Retinal pigment epithelial cell (primary cell): Measurements from ENCODE around the gene FRMD3.

Experiments used
- DNase-seq: peaks from one replicate; pipeline ENCODE4 v3.0.0-alpha.2; 2010; ENCODE audit warnings: low read depth
- H3K4me3 ChIP-seq: 2 replicates; pipeline ENCODE4 v1.5.1; 2011; ENCODE audit warnings: mild to moderate bottlenecking, low read length, control low read depth, moderate library complexity
- CTCF ChIP-seq: conservative IDR thresholded peaks from 2 replicates; pipeline ENCODE4 v1.5.1; 2011; ENCODE audit warnings: low read depth, low read length, control low read depth, inconsistent platforms

Gene FRMD3

GRCh38 chr9:83511051-83511450, 27.1 kb downstream of the FRMD3 start:
- no peak for TF ChIP-seq CTCF
- no peak for DNase-seq
- H3K4me3 ChIP-seq, result no peak overlapping the region

GRCh38 chr9:83509402-83509801, 28.8 kb downstream of the FRMD3 start:
- peak; percentile 45 for DNase-seq
- no peak overlapping the region for H3K4me3 ChIP-seq
- no peak for TF ChIP-seq CTCF

GRCh38 chr9:83508067-83508466, 30.1 kb downstream of the FRMD3 start:
- no peak overlapping the region for H3K4me3 ChIP-seq
- DNase-seq, result no peak
- TF ChIP-seq CTCF, result no peak

- no peak for DNase-seq
- TF ChIP-seq CTCF, result no peak
Measured at GRCh38 chr9:83505282-83505681, 32.9 kb downstream of the FRMD3 start.

GRCh38 chr9:83503866-83504265, 34.3 kb downstream of the FRMD3 start:
- no peak for TF ChIP-seq CTCF
- H3K4me3 ChIP-seq, result no peak overlapping the region
- DNase-seq, result no peak

More at GRCh38 chr9:83505282-83505681, 32.9 kb downstream of the FRMD3 start:
- H3K4me3 ChIP-seq, result no peak overlapping the region

- no peak for TF ChIP-seq CTCF
- no peak for DNase-seq
- no peak overlapping the region for H3K4me3 ChIP-seq
Measured at GRCh38 chr9:83501565-83501964, 36.6 kb downstream of the FRMD3 start.

GRCh38 chr9:83497441-83497840, 40.8 kb downstream of the FRMD3 start:
- no peak overlapping the region for H3K4me3 ChIP-seq
- no peak for DNase-seq
- TF ChIP-seq CTCF, result no peak
